K562 (cell line): ENCODE results near the gene HSF5. TPM values are rescaled to one million over a fixed set of nuclear protein-coding genes. Genes with fewer than 3 reads are reported as not detected.

Source experiments
- BRCA1 ChIP-seq, 2 experiments: fragments of 450-650 bp in 1 of 2; sonication (generic) in 1 of 2; formaldehyde crosslinking in 1 of 2; IDR thresholded peaks; 2 replicates each; pipeline versions ENCODE4 v1.5.0 to v1.6.1; 2017 to 2020; ENCODE audit warnings: mild to moderate bottlenecking in 1 of 2, missing genetic modification reagents in 1 of 2
- CC2D1A ChIP-seq: fragments of 450-650 bp; IDR thresholded peaks from 2 replicates; pipeline ENCODE4 v1.6.1; 2017; ENCODE audit warnings: mild to moderate bottlenecking
- CREBBP ChIP-seq: IDR thresholded peaks from one replicate; pipeline ENCODE4 v1.6.1; 2012; ENCODE audit warnings: low read depth, mild to moderate bottlenecking, control low read depth, inconsistent platforms, low read length
- DMBX1 ChIP-seq: fragments of 250-450 bp; sonication (Bioruptor Pico); IDR thresholded peaks from 2 replicates; pipeline ENCODE4 v1.8.0; 2022; ENCODE audit warnings: inconsistent platforms, mild to moderate bottlenecking, moderate library complexity, borderline replicate concordance
- E4F1 ChIP-seq: fragments of 250-450 bp; sonication (Bioruptor Pico); IDR thresholded peaks from 2 replicates; pipeline ENCODE4 v1.5.0; 2021; ENCODE audit warnings: mild to moderate bottlenecking, borderline replicate concordance
- ESRRB ChIP-seq: fragments of 250-450 bp; sonication (Bioruptor Pico); IDR thresholded peaks from 2 replicates; pipeline ENCODE4 v1.5.0; 2020; ENCODE audit warnings: mild to moderate bottlenecking, moderate library complexity, borderline replicate concordance
- HIVEP1 ChIP-seq: fragments of 250-450 bp; sonication (Bioruptor Pico); IDR thresholded peaks from 2 replicates; pipeline ENCODE4 v1.4.0; 2020; ENCODE audit warnings: mild to moderate bottlenecking
- ILK ChIP-seq: fragments of 450-650 bp; IDR thresholded peaks from 2 replicates; pipeline ENCODE4 v1.6.1; 2016; ENCODE audit warnings: missing genetic modification characterization, low read depth, mild to moderate bottlenecking, missing compliant biosample characterization, moderate library complexity, borderline replicate concordance
- JUN ChIP-seq, 2 experiments: sonication (generic) in 1 of 2; formaldehyde crosslinking in 1 of 2; IDR thresholded peaks; 2 replicates each; pipeline versions ENCODE4 v1.6.1 to v1.8.0; 2012 to 2022; ENCODE audit warnings: borderline replicate concordance in 2 of 2, mild to moderate bottlenecking in 2 of 2, improper control_type of control experiment in 1 of 2, low read depth in 1 of 2, low read length in 1 of 2, missing genetic modification reagents in 1 of 2
- KLF1 ChIP-seq: fragments of 450-650 bp; IDR thresholded peaks from 2 replicates; pipeline ENCODE4 v1.6.1; 2016; ENCODE audit warnings: missing genetic modification characterization, missing compliant biosample characterization
- KLF13 ChIP-seq: fragments of 450-650 bp; IDR thresholded peaks from 2 replicates; pipeline ENCODE4 v1.6.1; 2016; ENCODE audit warnings: missing genetic modification characterization, low read depth, mild to moderate bottlenecking, missing compliant biosample characterization, moderate library complexity, borderline replicate concordance
- MEIS2 ChIP-seq: fragments of 450-650 bp; IDR thresholded peaks from 2 replicates; pipeline ENCODE4 v1.6.1; 2014; ENCODE audit warnings: mild to moderate bottlenecking; ENCODE audit not compliant: partially characterized antibody
- NCOA6 ChIP-seq: fragments of 450-650 bp; IDR thresholded peaks from 2 replicates; pipeline ENCODE4 v1.6.1; 2017; ENCODE audit warnings: mild to moderate bottlenecking
- POU5F1 ChIP-seq: fragments of 150-350 bp; IDR thresholded peaks from 2 replicates; pipeline ENCODE4 v1.6.1; 2014; ENCODE audit warnings: borderline replicate concordance, low read length, low read depth, mild to moderate bottlenecking; ENCODE audit not compliant: partially characterized antibody
- PTTG1 ChIP-seq: fragments of 450-650 bp; IDR thresholded peaks from 2 replicates; pipeline ENCODE4 v1.6.1; 2016; ENCODE audit warnings: low read depth, mild to moderate bottlenecking, missing genetic modification characterization, missing compliant biosample characterization
- RBM25 ChIP-seq: fragments of 200-400 bp; formaldehyde crosslinking; IDR thresholded peaks from 2 replicates; pipeline ENCODE4 v1.6.1; 2018; ENCODE audit warnings: low read length, low read depth, moderate library complexity; ENCODE audit not compliant: severe bottlenecking
- SMARCA5 ChIP-seq: fragments of 450-650 bp; IDR thresholded peaks from 2 replicates; pipeline ENCODE4 v1.6.1; 2016
- SREBF1 ChIP-seq: fragments of 150-350 bp; IDR thresholded peaks from 2 replicates; pipeline ENCODE4 v1.6.1; 2014; ENCODE audit warnings: antibody characterized with exemption, low read depth, low read length, borderline replicate concordance
- ZBTB7A ChIP-seq: IDR thresholded peaks from 2 replicates; pipeline ENCODE4 v1.6.1; 2011; ENCODE audit warnings: low read depth, mild to moderate bottlenecking, low read length, moderate library complexity, borderline replicate concordance; ENCODE audit not compliant: control insufficient read depth
- ZBTB8A ChIP-seq: fragments of 450-650 bp; IDR thresholded peaks from 2 replicates; pipeline ENCODE4 v1.6.1; 2018; ENCODE audit warnings: mild to moderate bottlenecking, moderate library complexity; ENCODE audit not compliant: partially characterized antibody
- ZBTB9 ChIP-seq: fragments of 450-650 bp; formaldehyde crosslinking; IDR thresholded peaks from 2 replicates; pipeline ENCODE4 v1.4.0; 2020; ENCODE audit warnings: mild to moderate bottlenecking, moderate library complexity
- ZC3H4 ChIP-seq: sonication (generic); formaldehyde crosslinking; IDR thresholded peaks from 2 replicates; pipeline ENCODE4 v1.9.0; 2021; ENCODE audit warnings: missing genetic modification reagents, borderline replicate concordance
- ZNF134 ChIP-seq: fragments of 250-450 bp; sonication (Bioruptor Pico); conservative IDR thresholded peaks from 2 replicates; pipeline ENCODE4 v1.4.0; 2020
- ZNF253 ChIP-seq: fragments of 250-450 bp; sonication (Bioruptor Pico); conservative IDR thresholded peaks from 2 replicates; pipeline ENCODE4 v1.6.1; 2021; ENCODE audit warnings: mild to moderate bottlenecking
- ZNF41 ChIP-seq: fragments of 250-450 bp; sonication (Bioruptor Pico); conservative IDR thresholded peaks from 2 replicates; pipeline ENCODE4 v1.4.0; 2020; ENCODE audit warnings: mild to moderate bottlenecking
- ZNF584 ChIP-seq: fragments of 200-800 bp; sonication (Bioruptor generic); IDR thresholded peaks from 2 replicates; pipeline ENCODE4 v1.6.1; 2016; ENCODE audit warnings: low read depth, mild to moderate bottlenecking, missing genetic modification characterization, missing compliant biosample characterization
- polyA plus RNA-seq, 8 experiments: library from polyadenylated mRNA; depleted of rRNA in 4 of 8; stranded (reverse) in 5 of 8; unstranded in 3 of 8; fragments of >200 nt; fragmentation: Nextera tagmentation in 2 of 8; fragmentation: Illumina TruSeq in 1 of 8; extraction: Ambion mirVana in 2 of 8; extraction: Trizol in 1 of 8; gene quantifications; 2 replicates each; pipeline versions ENCODE4 v1.2.1 to v1.2.3, GENCODE V29; 2011 to 2014; ENCODE audit warnings: inconsistent platforms in 1 of 8, missing spikeins in 1 of 8
- total RNA-seq, 7 experiments: library from RNA; depleted of rRNA in 6 of 7; stranded (reverse); fragments of >200 nt in 6 of 7; fragmentation: Illumina TruSeq in 2 of 7; extraction: Trizol in 2 of 7; gene quantifications; 2 replicates each; pipeline versions ENCODE4 v1.2.1 to v1.2.3, GENCODE V29; 2011 to 2021; ENCODE audit warnings: low replicate concordance in 1 of 7

The HSF5 gene
- total and polyA plus RNA-seq, 9 of the 15 experiments (the other 6 are each of a cell fraction or from before 2014, with no cell fraction given) = 0.04 TPM; not detected in 8

- TF ChIP-seq ZC3H4 (CRISPR knock-in tag) (no peak), ZBTB7A (no peak), RBM25 (peak; percentile 98), DMBX1 (CRISPR knock-in tag) (no peak), MEIS2 (no peak), ZBTB9 (CRISPR knock-in tag) (0 out of 2 replicates have a peak, but pooled peaks have one; percentile 58), KLF1 (peak; percentile 94), JUN (IDR thresholded peaks at IDR 0.05; ENCODE audit: borderline replicate concordance, low read depth, low read length) (no peak; the same call in 1 of the 2 replicates), JUN (CRISPR knock-in tag; IDR thresholded peaks at IDR 0.05; ENCODE audit: borderline replicate concordance) (no peak), HIVEP1 (CRISPR knock-in tag) (no peak), ZNF253 (CRISPR knock-in tag) (no peak), ZNF134 (CRISPR knock-in tag) (no peak), NCOA6 (no peak), ZNF41 (CRISPR knock-in tag) (no peak), SMARCA5 (no peak), BRCA1 (IDR thresholded peaks at IDR 0.05) (no peak), BRCA1 (CRISPR knock-in tag; IDR thresholded peaks at IDR 0.05) (no peak), PTTG1 (tag) (no peak), CC2D1A (no peak), ILK (tag) (no peak), SREBF1 (0 out of 2 replicates have a peak, but pooled peaks have one; percentile 12), ESRRB (CRISPR knock-in tag) (no peak), ZNF584 (CRISPR knock-in tag) (no peak), POU5F1 (no peak), CREBBP (no peak), ZBTB8A (no peak), E4F1 (CRISPR knock-in tag) (no peak), KLF13 (tag) (no peak)
Measured at GRCh38 chr17:58517928-58518609, 29.9 kb upstream of the HSF5 start (continued).
